ENCODE results near the gene ERAP2.

The ERAP2 gene

GRCh38 chr5:96902876-96903275 lies 26.6 kb downstream of the ERAP2 start:
- no peak overlapping the region for H3K4me3 ChIP-seq (ENCODE audit: low read length)
- no peaks in the 10 kb centered on the region for H3K27me3 ChIP-seq (ENCODE audit: insufficient read depth, low read length)
- 97% methylated on average over 3 of the region's 3 CpGs for WGBS
- no peaks in the 10 kb centered on the region for H3K36me3 ChIP-seq (ENCODE audit: insufficient read depth, low read length)
- H3K9me3 ChIP-seq (ENCODE audit: insufficient read depth, low read depth, low read length), result no peaks in the 10 kb centered on the region
- H3K4me1 ChIP-seq (ENCODE audit: insufficient read depth, low read length), result no peaks in the 10 kb centered on the region
- H3K9ac ChIP-seq (ENCODE audit: low read depth, low read length), result no peak overlapping the region
- no peak overlapping the region for H3K27ac ChIP-seq (ENCODE audit: low read depth, low read length)

- Histone ChIP-seq H3K27ac (ENCODE audit: low read depth, low read length) (no peak overlapping the region), H3K9ac (ENCODE audit: low read depth, low read length) (no peak overlapping the region), H3K9me3 (ENCODE audit: insufficient read depth, low read depth, low read length) (no peaks in the 10 kb centered on the region), H3K4me1 (ENCODE audit: insufficient read depth, low read length) (no peaks in the 10 kb centered on the region), H3K36me3 (ENCODE audit: insufficient read depth, low read length) (no peaks in the 10 kb centered on the region), H3K27me3 (ENCODE audit: insufficient read depth, low read length) (no peaks in the 10 kb centered on the region), H3K4me3 (ENCODE audit: low read length) (no peak overlapping the region)
- 92% methylated on average over 2 of the region's 2 CpGs for WGBS
These were observed 27.0 kb downstream of the ERAP2 start for GRCh38 chr5:96903300-96903699.

GRCh38 chr5:96904054-96904931 lies 28.0 kb downstream of the ERAP2 start:
- no peak overlapping the region for H3K27ac ChIP-seq (ENCODE audit: low read depth, low read length)
- H3K4me1 ChIP-seq (ENCODE audit: insufficient read depth, low read length), result no peaks in the 10 kb centered on the region
- no peaks in the 10 kb centered on the region for H3K27me3 ChIP-seq (ENCODE audit: insufficient read depth, low read length)
- no peak overlapping the region for H3K4me3 ChIP-seq (ENCODE audit: low read length)
- no peak overlapping the region for H3K9ac ChIP-seq (ENCODE audit: low read depth, low read length)
- H3K9me3 ChIP-seq (ENCODE audit: insufficient read depth, low read depth, low read length), result no peaks in the 10 kb centered on the region
- H3K36me3 ChIP-seq (ENCODE audit: insufficient read depth, low read length), result no peaks in the 10 kb centered on the region
- WGBS, result 100% methylated on average over 3 of the region's 3 CpGs

GRCh38 chr5:96905864-96906263 lies 29.6 kb downstream of the ERAP2 start:
- Histone ChIP-seq H3K27ac (ENCODE audit: low read depth, low read length) (no peak overlapping the region), H3K9me3 (ENCODE audit: insufficient read depth, low read depth, low read length) (no peaks in the 10 kb centered on the region), H3K4me1 (ENCODE audit: insufficient read depth, low read length) (no peaks in the 10 kb centered on the region), H3K36me3 (ENCODE audit: insufficient read depth, low read length) (no peaks in the 10 kb centered on the region), H3K4me3 (ENCODE audit: low read length) (no peak overlapping the region), H3K9ac (ENCODE audit: low read depth, low read length) (no peak overlapping the region), H3K27me3 (ENCODE audit: insufficient read depth, low read length) (no peaks in the 10 kb centered on the region)
- WGBS, result 96% methylated on average over 3 of the region's 3 CpGs

GRCh38 chr5:96909003-96909402 lies 32.7 kb downstream of the ERAP2 start:
- Histone ChIP-seq H3K36me3 (ENCODE audit: insufficient read depth, low read length) (no peaks in the 10 kb centered on the region), H3K27ac (ENCODE audit: low read depth, low read length) (no peak overlapping the region), H3K4me1 (ENCODE audit: insufficient read depth, low read length) (no peaks in the 10 kb centered on the region), H3K4me3 (ENCODE audit: low read length) (no peak overlapping the region), H3K9me3 (ENCODE audit: insufficient read depth, low read depth, low read length) (no peaks in the 10 kb centered on the region), H3K9ac (ENCODE audit: low read depth, low read length) (no peak overlapping the region), H3K27me3 (ENCODE audit: insufficient read depth, low read length) (no peaks in the 10 kb centered on the region)
- 99% methylated on average over 4 of the region's 4 CpGs for WGBS

- Histone ChIP-seq H3K36me3 (ENCODE audit: insufficient read depth, low read length) (no peaks in the 10 kb centered on the region), H3K9me3 (ENCODE audit: insufficient read depth, low read depth, low read length) (no peaks in the 10 kb centered on the region), H3K4me1 (ENCODE audit: insufficient read depth, low read length) (no peaks in the 10 kb centered on the region), H3K9ac (ENCODE audit: low read depth, low read length) (no peak overlapping the region), H3K4me3 (ENCODE audit: low read length) (no peak overlapping the region), H3K27me3 (ENCODE audit: insufficient read depth, low read length) (no peaks in the 10 kb centered on the region), H3K27ac (ENCODE audit: low read depth, low read length) (no peak overlapping the region)
- WGBS, result 88% methylated on average over 4 of the region's 4 CpGs
These were observed 33.1 kb downstream of the ERAP2 start for GRCh38 chr5:96909435-96909834.

- 100% methylated on average over 2 of the region's 2 CpGs for WGBS
- H3K9me3 ChIP-seq (ENCODE audit: insufficient read depth, low read depth, low read length), result no peaks in the 10 kb centered on the region
- no peak overlapping the region for H3K4me3 ChIP-seq (ENCODE audit: low read length)
- no peaks in the 10 kb centered on the region for H3K27me3 ChIP-seq (ENCODE audit: insufficient read depth, low read length)
- H3K36me3 ChIP-seq (ENCODE audit: insufficient read depth, low read length), result no peaks in the 10 kb centered on the region
- no peak overlapping the region for H3K9ac ChIP-seq (ENCODE audit: low read depth, low read length)
- no peak overlapping the region for H3K27ac ChIP-seq (ENCODE audit: low read depth, low read length)
- no peaks in the 10 kb centered on the region for H3K4me1 ChIP-seq (ENCODE audit: insufficient read depth, low read length)
These were observed 34.8 kb downstream of the ERAP2 start for GRCh38 chr5:96911139-96911538.

GRCh38 chr5:96913233-96913632 lies 36.9 kb downstream of the ERAP2 start:
- Histone ChIP-seq H3K4me1 (ENCODE audit: insufficient read depth, low read length) (no peaks in the 10 kb centered on the region), H3K4me3 (ENCODE audit: low read length) (no peak overlapping the region), H3K27me3 (ENCODE audit: insufficient read depth, low read length) (no peaks in the 10 kb centered on the region), H3K27ac (ENCODE audit: low read depth, low read length) (no peak overlapping the region), H3K9me3 (ENCODE audit: insufficient read depth, low read depth, low read length) (no peaks in the 10 kb centered on the region), H3K36me3 (ENCODE audit: insufficient read depth, low read length) (no peaks in the 10 kb centered on the region), H3K9ac (ENCODE audit: low read depth, low read length) (no peak overlapping the region)
- 88% methylated on average over 2 of the region's 2 CpGs for whole genome bisulfite sequencing

GRCh38 chr5:96919754-96920197 lies 43.5 kb downstream of the ERAP2 start:
- 0 out of 2 replicates have a peak, but pooled peaks cover 4% of the 10 kb centered on the region for H3K4me1 ChIP-seq (ENCODE audit: insufficient read depth, low read length)
- WGBS, result 88% methylated on average over 4 of the region's 4 CpGs
- H3K9ac ChIP-seq (ENCODE audit: low read depth, low read length), result no peak overlapping the region
- no peaks in the 10 kb centered on the region for H3K9me3 ChIP-seq (ENCODE audit: insufficient read depth, low read depth, low read length)
- no peak overlapping the region for H3K27ac ChIP-seq (ENCODE audit: low read depth, low read length)
- no peaks in the 10 kb centered on the region for H3K27me3 ChIP-seq (ENCODE audit: insufficient read depth, low read length)
- no peak overlapping the region for H3K4me3 ChIP-seq (ENCODE audit: low read length)
- H3K36me3 ChIP-seq (ENCODE audit: insufficient read depth, low read length), result no peaks in the 10 kb centered on the region

- no peak overlapping the region for H3K4me3 ChIP-seq (ENCODE audit: low read length)
- H3K36me3 ChIP-seq (ENCODE audit: insufficient read depth, low read length), result no peaks in the 10 kb centered on the region
- 91% methylated on average over 2 of the region's 3 CpGs for WGBS
- H3K27me3 ChIP-seq (ENCODE audit: insufficient read depth, low read length), result no peaks in the 10 kb centered on the region
- no peak overlapping the region for H3K27ac ChIP-seq (ENCODE audit: low read depth, low read length)
- H3K9ac ChIP-seq (ENCODE audit: low read depth, low read length), result no peak overlapping the region
- no peaks in the 10 kb centered on the region for H3K9me3 ChIP-seq (ENCODE audit: insufficient read depth, low read depth, low read length)
- 0 out of 2 replicates have a peak, but pooled peaks cover 4% of the 10 kb centered on the region for H3K4me1 ChIP-seq (ENCODE audit: insufficient read depth, low read length)
These were observed 44.5 kb downstream of the ERAP2 start for GRCh38 chr5:96920744-96921355.

GRCh38 chr5:96922499-96923244 lies 46.4 kb downstream of the ERAP2 start:
- WGBS, result 92% methylated on average over 10 of the region's 12 CpGs
- Histone ChIP-seq H3K4me1 (ENCODE audit: insufficient read depth, low read length) (0 out of 2 replicates have a peak, but pooled peaks cover 4% of the 10 kb centered on the region), H3K9me3 (ENCODE audit: insufficient read depth, low read depth, low read length) (no peaks in the 10 kb centered on the region), H3K4me3 (ENCODE audit: low read length) (no peak overlapping the region), H3K36me3 (ENCODE audit: insufficient read depth, low read length) (no peaks in the 10 kb centered on the region), H3K27me3 (ENCODE audit: insufficient read depth, low read length) (no peaks in the 10 kb centered on the region), H3K9ac (ENCODE audit: low read depth, low read length) (no peak overlapping the region), H3K27ac (ENCODE audit: low read depth, low read length) (no peak overlapping the region)

Data from HUES64 (cell line).